K562 (cell line): Measurements from ENCODE around the gene PNPO. TPM values are rescaled to one million over a fixed set of nuclear protein-coding genes. Genes with fewer than 3 reads are reported as not detected.

Source experiments
- ATAC-seq: fragments of 200-7000 bp; cut with Tn5 transposase; 3 replicates; pipeline ENCODE4 v1.9.1; 2020; ENCODE audit warnings: moderate library complexity
- BruUV-seq: library from RNA; stranded (reverse); fragments of 400-500 nt; replicated peaks from 2 replicates; lab custom pipeline; 2021; lab: Mats Ljungman, UMichigan
- CTCF ChIA-PET: fragments of 300-600 bp; formaldehyde crosslinking; extraction: SDS; loops from one replicate; lab custom pipeline; 2021; ENCODE audit warnings: low intra/inter-chr PET ratio; lab: Yijun Ruan, JAX
- POLR2A ChIA-PET: fragments of 300-600, 350-650 bp; sonication (Branson Sonifier 250); formaldehyde crosslinking; extraction: SDS; loops from one replicate; lab custom pipeline; 2021; ENCODE audit warnings: antibody characterized with exemption, inconsistent platforms; lab: Yijun Ruan, JAX
- DNase-seq, 4 experiments: peaks; one replicate each; pipeline versions ENCODE4 v3.0.0 to v3.0.0-alpha.2; 2011 to 2018; ENCODE audit warnings: low spot score in 3 of 4, mixed read lengths in 3 of 4; ENCODE audit errors: extremely low read depth in 1 of 4
- FAIRE-seq: peaks from 2 replicates; lab custom pipeline; 2011; peaks lifted over from hg19 to GRCh38; lab: Jason Lieb, UNC
- H2AFZ ChIP-seq: 2 replicates; pipeline ENCODE4 v1.6.0; 2011; ENCODE audit warnings: low read depth, low read length, control low read depth, inconsistent platforms
- H3K27ac ChIP-seq: fragments of 200-600 bp; 3 replicates; pipeline ENCODE4 v1.8.0; 2011; ENCODE audit warnings: low read depth, mild to moderate bottlenecking, control low read depth, inconsistent platforms, low read length, moderate library complexity, mixed read lengths; ENCODE audit errors: extremely low read depth
- H3K27me3 ChIP-seq, 2 experiments: fragments of 300-600 bp in 1 of 2; 2 replicates in 1 of 2; 3 replicates in 1 of 2; pipeline versions ENCODE4 v1.6.0 to v1.8.0; 2011; ENCODE audit warnings: inconsistent platforms in 2 of 2, low read length in 2 of 2, mild to moderate bottlenecking in 1 of 2, mixed read lengths in 1 of 2, moderate library complexity in 1 of 2; ENCODE audit not compliant: control insufficient read depth in 2 of 2, insufficient read depth in 2 of 2
- H3K36me3 ChIP-seq: fragments of 300-600 bp; 3 replicates; pipeline ENCODE4 v1.8.0; 2011; ENCODE audit warnings: mild to moderate bottlenecking, low read length, inconsistent platforms; ENCODE audit not compliant: control insufficient read depth, insufficient read depth
- H3K4me1 ChIP-seq, 2 experiments: fragments of 200-600 bp in 1 of 2; replicated peaks in 1 of 2; 2 replicates in 1 of 2; 3 replicates in 1 of 2; pipeline versions ENCODE4 v1.5.1 to v1.8.0; 2011; ENCODE audit warnings: inconsistent platforms in 2 of 2, low read length in 2 of 2, mild to moderate bottlenecking in 1 of 2, mixed read lengths in 1 of 2, moderate library complexity in 1 of 2; ENCODE audit not compliant: control insufficient read depth in 2 of 2, insufficient read depth in 2 of 2
- H3K4me2 ChIP-seq: 2 replicates; pipeline ENCODE4 v1.6.1; 2011; ENCODE audit warnings: low read length, control low read depth, inconsistent platforms, mixed read lengths; ENCODE audit not compliant: insufficient read depth
- H3K4me3 ChIP-seq: fragments of 200-600 bp; sonication (generic), shearing (Covaris generic); 2 replicates; pipeline ENCODE4 v1.5.1; 2016; ENCODE audit warnings: control low read depth, inconsistent platforms
- H3K79me2 ChIP-seq: fragments of 200-600 bp; 3 replicates; pipeline ENCODE4 v1.8.0; 2011; ENCODE audit warnings: low read length, inconsistent platforms; ENCODE audit not compliant: control insufficient read depth, insufficient read depth
- H3K9ac ChIP-seq, 2 experiments: 2 replicates each; pipeline versions ENCODE4 v1.6.0 to v1.6.1; 2011; ENCODE audit warnings: low read depth in 2 of 2, low read length in 2 of 2, control low read depth in 1 of 2, inconsistent platforms in 1 of 2, mild to moderate bottlenecking in 1 of 2, mixed read lengths in 1 of 2; ENCODE audit not compliant: insufficient read depth in 1 of 2
- H3K9me1 ChIP-seq: one replicate; pipeline ENCODE4 v1.6.0; 2011; ENCODE audit warnings: inconsistent platforms, mild to moderate bottlenecking, low read length, moderate library complexity; ENCODE audit not compliant: control insufficient read depth, insufficient read depth
- H3K9me3 ChIP-seq: replicated peaks from 2 replicates; pipeline ENCODE4 v1.5.1; 2011; ENCODE audit warnings: low read depth, low read length, inconsistent platforms; ENCODE audit not compliant: control insufficient read depth, insufficient read depth
- H4K20me1 ChIP-seq: replicated peaks from 2 replicates; pipeline ENCODE4 v1.6.1; 2011; ENCODE audit warnings: low read length, inconsistent platforms, mixed read lengths; ENCODE audit not compliant: control insufficient read depth, insufficient read depth
- CTCFL ChIP-seq: IDR thresholded peaks from 2 replicates; pipeline ENCODE4 v1.6.1; 2011; ENCODE audit warnings: borderline replicate concordance, low read depth, mild to moderate bottlenecking, moderate library complexity, low read length; ENCODE audit not compliant: insufficient read depth, poor library complexity, severe bottlenecking
- DMBX1 ChIP-seq: fragments of 250-450 bp; sonication (Bioruptor Pico); IDR thresholded peaks from 2 replicates; pipeline ENCODE4 v1.8.0; 2022; ENCODE audit warnings: inconsistent platforms, mild to moderate bottlenecking, moderate library complexity, borderline replicate concordance
- POLR2G ChIP-seq: fragments of 200-400 bp; formaldehyde crosslinking; IDR thresholded peaks from 2 replicates; pipeline ENCODE4 v1.6.1; 2017; ENCODE audit warnings: low read depth, mild to moderate bottlenecking, antibody characterized with exemption, low read length, moderate library complexity
- SRSF7 ChIP-seq: fragments of 200-400 bp; formaldehyde crosslinking; optimal IDR thresholded peaks from 2 replicates; pipeline ENCODE3; 2017; ENCODE audit warnings: mild to moderate bottlenecking, low read depth, low read length
- TFE3 ChIP-seq: fragments of 450-650 bp; formaldehyde crosslinking; IDR thresholded peaks from 2 replicates; pipeline ENCODE4 v1.4.0; 2020; ENCODE audit warnings: mild to moderate bottlenecking, mixed read lengths
- WGBS: fragments of 100-300 bp; shearing (Covaris generic); methylation state at CpG from one replicate; pipeline ENCODE4 v1.1.6; 2016; ENCODE audit warnings: low coverage, mixed read lengths; ENCODE audit not compliant: insufficient coverage; ENCODE audit errors: missing lambda C conversion rate; 5-methylcytosine and 5-hydroxymethylcytosine counted together
- in situ Hi-C: fragments of 300-500 bp; cut with MboI; formaldehyde crosslinking; loops from 4 replicates; pipeline ENCODE4 v1.15.0; 2018; ENCODE audit warnings: inconsistent platforms, mixed read lengths
- intact Hi-C: fragments of 100-400 bp; cut with micrococcal nuclease; formaldehyde crosslinking; loops from 2 replicates; pipeline ENCODE4 v1.14.2; 2022
- polyA plus RNA-seq, 8 experiments: library from polyadenylated mRNA; depleted of rRNA in 4 of 8; stranded (reverse) in 5 of 8; unstranded in 3 of 8; fragments of >200 nt; fragmentation: Nextera tagmentation in 2 of 8; fragmentation: Illumina TruSeq in 1 of 8; extraction: Ambion mirVana in 2 of 8; extraction: Trizol in 1 of 8; gene quantifications; 2 replicates each; pipeline versions ENCODE4 v1.2.1 to v1.2.3, GENCODE V29; 2011 to 2014; ENCODE audit warnings: inconsistent platforms in 1 of 8, missing spikeins in 1 of 8
- total RNA-seq, 7 experiments: library from RNA; depleted of rRNA in 6 of 7; stranded (reverse); fragments of >200 nt in 6 of 7; fragmentation: Illumina TruSeq in 2 of 7; extraction: Trizol in 2 of 7; gene quantifications; 2 replicates each; pipeline versions ENCODE4 v1.2.1 to v1.2.3, GENCODE V29; 2011 to 2021; ENCODE audit warnings: low replicate concordance in 1 of 7
- TF ChIP-seq, protein P1 (sequence below): sonication (generic); formaldehyde crosslinking; IDR thresholded peaks from 2 replicates; pipeline ENCODE4 v1.8.1; 2022; ENCODE audit warnings: missing genetic modification reagents
- TF ChIP-seq, protein P2 (sequence below): sonication (generic); formaldehyde crosslinking; IDR thresholded peaks from 2 replicates; pipeline ENCODE4 v1.8.0; 2022; ENCODE audit warnings: mild to moderate bottlenecking, missing genetic modification reagents, borderline replicate concordance

The PNPO gene
- total and polyA plus RNA-seq, 9 of the 15 experiments (the other 6 are each of a cell fraction or from before 2014, with no cell fraction given), result 16.6 to 39.0 (median 27.4) TPM

DNA sequence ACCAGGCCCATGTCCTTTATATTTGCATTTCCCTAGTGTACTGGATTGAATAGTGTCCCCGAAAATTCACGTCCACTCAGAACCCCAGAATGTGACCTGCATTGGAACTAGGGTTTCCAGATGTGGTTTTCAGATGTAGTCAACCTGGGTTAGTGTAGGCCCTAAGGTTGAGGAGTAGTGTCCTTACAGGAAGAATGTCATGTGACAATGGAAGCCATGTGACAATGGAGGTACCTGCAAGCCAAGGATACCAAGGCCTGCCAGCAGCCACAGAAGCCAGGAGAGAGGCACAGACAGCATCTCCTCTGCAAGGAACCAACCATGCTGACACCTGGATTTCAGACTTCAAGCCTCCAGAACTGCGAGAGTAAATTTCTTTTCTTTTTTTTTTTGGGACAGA, 21.5 kb downstream of the PNPO start (continued):
- TF ChIP-seq SRSF7, result no peak
- TF ChIP-seq, protein P1, sequence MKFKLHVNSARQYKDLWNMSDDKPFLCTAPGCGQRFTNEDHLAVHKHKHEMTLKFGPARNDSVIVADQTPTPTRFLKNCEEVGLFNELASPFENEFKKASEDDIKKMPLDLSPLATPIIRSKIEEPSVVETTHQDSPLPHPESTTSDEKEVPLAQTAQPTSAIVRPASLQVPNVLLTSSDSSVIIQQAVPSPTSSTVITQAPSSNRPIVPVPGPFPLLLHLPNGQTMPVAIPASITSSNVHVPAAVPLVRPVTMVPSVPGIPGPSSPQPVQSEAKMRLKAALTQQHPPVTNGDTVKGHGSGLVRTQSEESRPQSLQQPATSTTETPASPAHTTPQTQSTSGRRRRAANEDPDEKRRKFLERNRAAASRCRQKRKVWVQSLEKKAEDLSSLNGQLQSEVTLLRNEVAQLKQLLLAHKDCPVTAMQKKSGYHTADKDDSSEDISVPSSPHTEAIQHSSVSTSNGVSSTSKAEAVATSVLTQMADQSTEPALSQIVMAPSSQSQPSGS (CRISPR knock-in tag), result no peak
- peak; percentile 52; the same call in 1 of the 2 replicates for TF ChIP-seq TFE3
- TF ChIP-seq POLR2G, result no peak

- 52% methylated on average over 5 of the region's 5 CpGs for WGBS
- Histone ChIP-seq H3K79me2 (no peaks in the 10 kb centered on the region), H3K9ac (no peak overlapping the region), H3K4me1 (peaks cover 8 to 15% of the 10 kb centered on the region in 2 experiments; a peak in 4 of 5 replicates), H4K20me1 (no peaks in the 10 kb centered on the region), H3K36me3 (no peaks in the 10 kb centered on the region), H3K4me3 (no peak overlapping the region), H3K4me2 (no peak overlapping the region), H3K27me3 (no peaks in the 10 kb centered on the region; a peak in 1 of 5 replicates), H2AFZ (no peak overlapping the region), H3K9me1 (no peaks in the 10 kb centered on the region), H3K9me3 (no peaks in the 10 kb centered on the region), H3K27ac (no peak overlapping the region)
- in situ Hi-C loops, result no loop called here
- no TSS peak for BruUV-seq
- ATAC-seq (no peak), DNase-seq (no peak), FAIRE-seq (no peak)
- CTCF ChIA-PET, result no interaction called here
- POLR2A ChIA-PET, result interaction anchor here (0.6 kb wide), 1 partner anchor 124 kb away, joined by 3 read pairs; no protein-coding TSS in a partner anchor
- TF ChIP-seq CTCFL (no peak), DMBX1 (CRISPR knock-in tag) (no peak)
- TF ChIP-seq, protein P2, sequence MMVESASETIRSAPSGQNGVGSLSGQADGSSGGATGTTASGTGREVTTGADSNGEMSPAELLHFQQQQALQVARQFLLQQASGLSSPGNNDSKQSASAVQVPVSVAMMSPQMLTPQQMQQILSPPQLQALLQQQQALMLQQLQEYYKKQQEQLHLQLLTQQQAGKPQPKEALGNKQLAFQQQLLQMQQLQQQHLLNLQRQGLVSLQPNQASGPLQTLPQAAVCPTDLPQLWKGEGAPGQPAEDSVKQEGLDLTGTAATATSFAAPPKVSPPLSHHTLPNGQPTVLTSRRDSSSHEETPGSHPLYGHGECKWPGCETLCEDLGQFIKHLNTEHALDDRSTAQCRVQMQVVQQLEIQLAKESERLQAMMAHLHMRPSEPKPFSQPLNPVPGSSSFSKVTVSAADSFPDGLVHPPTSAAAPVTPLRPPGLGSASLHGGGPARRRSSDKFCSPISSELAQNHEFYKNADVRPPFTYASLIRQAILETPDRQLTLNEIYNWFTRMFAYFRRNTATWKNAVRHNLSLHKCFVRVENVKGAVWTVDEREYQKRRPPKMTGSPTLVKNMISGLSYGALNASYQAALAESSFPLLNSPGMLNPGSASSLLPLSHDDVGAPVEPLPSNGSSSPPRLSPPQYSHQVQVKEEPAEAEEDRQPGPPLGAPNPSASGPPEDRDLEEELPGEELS (CRISPR knock-in tag), result no peak
- intact Hi-C loops, result no loop called here
These were observed 23.5 kb downstream of the PNPO start for GRCh38 chr17:47964856-47965255.
